Cardiac septum (tissue), 1 donor: ENCODE results near the gene CLDN14. TPM values are rescaled to one million over a fixed set of nuclear protein-coding genes. Genes with fewer than 3 reads are reported as not detected.

Experiments used
- DNase-seq: peaks from one replicate; pipeline ENCODE4 v3.0.0-alpha.2; 2020; ENCODE audit warnings: low spot score
- intact Hi-C: fragments of 100-400 bp; cut with DNase I; formaldehyde crosslinking; loops from one replicate; pipeline ENCODE4 v1.14.0; 2022
- total RNA-seq: library from RNA; stranded (reverse); fragmentation: NEBNext Ultra II Directional; extraction: Animal tissue kit (Norgen Biotek cat#: 25700); gene quantifications from one replicate; pipeline ENCODE4 v1.2.1, GENCODE V29; 2021
- donor health status: DM: no; HTN: no; CAD: no.

The CLDN14 gene
- total RNA-seq, 1 donor from 2014 or later = not detected

GRCh38 chr21:36420571-36421339, 59.2 kb downstream of the CLDN14 start:
- intact Hi-C loops = loop anchor here (5.0 to 10.0 kb wide), 2 partner anchors 84 to 507 kb away; no protein-coding TSS in a partner anchor
- no peak for DNase-seq

GRCh38 chr21:36419996-36420395, 59.9 kb downstream of the CLDN14 start:
- peak; percentile 86 for DNase-seq
- intact Hi-C loops = loop anchor here (5.0 to 10.0 kb wide), 2 partner anchors 85 to 507 kb away; no protein-coding TSS in a partner anchor

- intact Hi-C loops = no loop called here
- DNase-seq = no peak
Observed at GRCh38 chr21:36419241-36419640, 60.7 kb downstream of the CLDN14 start.

GRCh38 chr21:36415375-36415774, 64.5 kb downstream of the CLDN14 start:
- intact Hi-C loops = no loop called here
- no peak for DNase-seq

GRCh38 chr21:36412916-36413315, 67.0 kb downstream of the CLDN14 start:
- intact Hi-C loops = no loop called here
- no peak for DNase-seq

- intact Hi-C loops = no loop called here
- no peak for DNase-seq
Observed at GRCh38 chr21:36411301-36411700, 68.6 kb downstream of the CLDN14 start.

Other genes starting within 250 kb of the CLDN14 start
- 18.5 TPM for gene MORC3, start 159.9 kb downstream of the CLDN14 start, total RNA-seq
- gene CHAF1B, start 94.7 kb downstream of the CLDN14 start, total RNA-seq = 0.62 TPM
- 0.16 TPM for gene SIM2, start 219.0 kb upstream of the CLDN14 start, total RNA-seq